Activated T-helper 9 cell treated with anti-CD3 and anti-CD28 coated beads, Interleukin-2, amount 50 U/mL, for 16 hours (primary cell): ENCODE data around the gene AGPAT3.

Experiments used
- DNase-seq: peaks from one replicate; pipeline ENCODE4 v3.0.0-alpha.2; 2020; ENCODE audit warnings: low read depth

The AGPAT3 gene

GRCh38 chr21:43957611-43958362 is 92.8 kb downstream of the AGPAT3 start:
- DNase-seq: no peak

GRCh38 chr21:43958364-43959158 is 93.5 kb downstream of the AGPAT3 start:
- DNase-seq: no peak

GRCh38 chr21:43959231-43960116 is 94.5 kb downstream of the AGPAT3 start:
- no peak for DNase-seq

GRCh38 chr21:43961382-43961909 is 96.4 kb downstream of the AGPAT3 start:
- DNase-seq: no peak

- DNase-seq: no peak
Measured at GRCh38 chr21:43965911-43966585, 101.0 kb downstream of the AGPAT3 start.

- DNase-seq: no peak
Measured at GRCh38 chr21:43966946-43967512, 102.0 kb downstream of the AGPAT3 start.

GRCh38 chr21:43967981-43968380 is 103.0 kb downstream of the AGPAT3 start:
- no peak for DNase-seq

- no peak for DNase-seq
Measured at GRCh38 chr21:43968410-43969114, 103.5 kb downstream of the AGPAT3 start.

GRCh38 chr21:43969115-43969444 is 104.1 kb downstream of the AGPAT3 start:
- no peak for DNase-seq

GRCh38 chr21:43970551-43970950 is 105.5 kb downstream of the AGPAT3 start:
- DNase-seq: no peak

GRCh38 chr21:43971201-43971991 is 106.4 kb downstream of the AGPAT3 start:
- no peak for DNase-seq

- no peak for DNase-seq
Measured at GRCh38 chr21:43971992-43972255, 106.9 kb downstream of the AGPAT3 start.

- DNase-seq: no peak
Measured at GRCh38 chr21:43972850-43973633, 108.0 kb downstream of the AGPAT3 start.

GRCh38 chr21:43973634-43973955 is 108.6 kb downstream of the AGPAT3 start:
- DNase-seq: no peak

GRCh38 chr21:43974791-43975468 is 109.9 kb downstream of the AGPAT3 start:
- no peak for DNase-seq

GRCh38 chr21:43975469-43976098 is 110.6 kb downstream of the AGPAT3 start:
- peak; percentile 71 for DNase-seq

- DNase-seq: no peak
Measured at GRCh38 chr21:43976661-43977060, 111.6 kb downstream of the AGPAT3 start.

- DNase-seq: no peak
Measured at GRCh38 chr21:43978060-43978459, 113.0 kb downstream of the AGPAT3 start.
